Measurements from ENCODE around the gene ELOVL4.
A peak's percentile ranks its signal among the peaks of the same experiment; 100 is the strongest.

The ELOVL4 gene

GRCh38 chr6:79947191-79948186 is at the start of gene ELOVL4:
Gene ELOVL4 (minus strand): TSS chr6:79947553. CDS start chr6:79947279, 274 bp downstream.
- peak; percentile 34 for DNase-seq

GRCh38 chr6:79993911-79994309 is 46.6 kb upstream of the ELOVL4 start:
- no peak for DNase-seq

GRCh38 chr6:79993012-79993910 is 45.9 kb upstream of the ELOVL4 start:
- DNase-seq, result no peak

DNA sequence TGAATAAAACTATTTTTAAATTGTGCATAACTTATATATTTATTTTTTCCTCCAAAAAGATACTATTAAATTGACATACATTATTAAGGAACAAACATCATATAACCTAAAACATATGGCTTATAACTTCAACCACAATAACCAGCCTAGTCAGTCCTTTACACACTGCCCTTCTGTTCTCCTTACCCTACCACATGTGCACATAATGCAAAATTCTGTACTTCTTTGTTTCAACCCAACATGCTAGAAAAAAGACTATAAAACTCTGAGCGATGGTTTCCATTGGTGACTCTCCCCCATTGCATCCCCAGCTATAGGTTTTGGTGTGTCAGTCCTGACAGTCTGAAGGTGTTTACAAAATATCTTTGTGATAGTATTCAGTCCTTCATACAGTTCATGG is 42.3 kb upstream of the ELOVL4 start:
- no peak for DNase-seq

DNA sequence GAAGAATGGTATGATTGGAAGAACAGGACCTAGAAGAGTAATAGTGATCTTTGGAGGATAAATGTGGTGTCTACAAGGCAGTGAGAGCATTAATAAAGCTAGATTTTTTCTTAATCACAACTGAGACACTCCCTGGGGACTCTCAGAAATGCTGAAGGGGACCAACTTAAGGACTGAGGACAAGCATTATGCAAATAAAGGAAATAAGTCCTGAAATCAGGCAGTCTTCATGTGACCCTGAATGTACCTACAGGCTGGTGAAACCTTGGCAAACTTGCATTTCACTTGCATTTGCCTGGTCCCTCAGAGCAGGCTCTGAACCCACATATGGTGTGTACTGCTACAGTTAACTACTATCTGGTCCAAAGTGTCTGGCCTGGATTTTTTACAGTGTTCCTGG is 37.8 kb upstream of the ELOVL4 start:
- DNase-seq, result no peak

- DNase-seq, result no peak
These were observed 36.9 kb upstream of the ELOVL4 start for GRCh38 chr6:79984261-79984660.

- DNase-seq, result no peak
These were observed 34.3 kb upstream of the ELOVL4 start for GRCh38 chr6:79981652-79982051.

DNA sequence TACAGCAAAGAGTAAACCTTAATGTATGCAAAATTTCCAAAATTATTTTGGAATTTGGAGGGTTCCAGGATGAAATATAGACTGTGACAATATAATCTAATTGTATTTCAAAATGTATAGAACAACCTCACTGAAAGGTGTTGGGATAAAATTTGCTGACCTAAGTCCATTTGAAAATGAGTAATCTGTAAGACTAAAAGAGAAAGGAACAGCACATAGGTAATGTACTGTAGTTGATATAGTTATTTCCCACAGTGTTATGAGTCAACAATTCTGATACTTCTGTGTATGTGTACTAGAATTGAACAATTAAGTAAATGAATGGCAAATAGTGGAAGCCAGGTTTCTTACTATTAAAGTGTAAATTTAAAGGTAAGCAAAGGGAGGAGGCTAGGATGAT is 23.8 kb upstream of the ELOVL4 start:
- no peak for DNase-seq

GRCh38 chr6:79969784-79970183 is 22.4 kb upstream of the ELOVL4 start:
- no peak for DNase-seq

DNA sequence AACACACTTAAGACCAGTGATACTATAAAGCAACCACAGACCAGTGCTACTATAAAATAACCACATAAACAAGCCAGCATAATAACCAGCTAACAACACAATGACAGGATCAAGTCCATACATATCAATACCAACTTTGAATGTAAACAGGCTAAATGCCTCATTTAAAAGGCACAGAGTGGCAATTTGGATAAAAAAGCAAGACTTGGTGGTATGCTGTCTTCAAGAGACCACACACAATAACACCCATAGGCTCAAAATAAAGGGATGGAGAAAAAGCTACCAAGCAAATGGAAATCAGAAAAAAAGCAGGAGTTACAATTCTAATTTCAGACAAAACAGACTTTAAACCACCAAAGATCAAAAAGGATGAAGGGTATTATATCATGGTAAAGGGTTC is 19.8 kb upstream of the ELOVL4 start:
- no peak for DNase-seq

DNA sequence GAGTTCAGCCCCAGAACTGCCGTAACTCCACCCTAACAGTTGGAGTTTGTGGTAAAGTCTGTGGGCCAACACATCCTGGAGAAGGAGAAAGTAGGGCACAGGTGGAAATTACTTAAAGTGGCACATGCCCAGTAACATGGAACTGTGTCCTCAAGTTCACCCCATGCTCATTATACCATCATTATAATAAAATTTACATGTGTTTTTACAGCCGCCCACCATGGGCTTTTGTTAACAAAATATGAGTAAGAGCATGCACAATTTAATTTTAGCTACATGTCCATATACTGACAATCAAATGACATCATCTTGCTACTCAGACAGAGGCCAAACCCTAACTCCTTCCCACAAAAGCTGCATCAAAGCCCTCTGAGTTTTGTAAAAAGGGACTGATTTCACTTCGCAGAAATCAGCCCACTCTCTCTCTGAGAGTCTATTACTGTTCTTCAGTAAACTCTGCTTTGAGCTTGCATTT is 17.3 kb upstream of the ELOVL4 start:
- DNase-seq, result no peak

DNA sequence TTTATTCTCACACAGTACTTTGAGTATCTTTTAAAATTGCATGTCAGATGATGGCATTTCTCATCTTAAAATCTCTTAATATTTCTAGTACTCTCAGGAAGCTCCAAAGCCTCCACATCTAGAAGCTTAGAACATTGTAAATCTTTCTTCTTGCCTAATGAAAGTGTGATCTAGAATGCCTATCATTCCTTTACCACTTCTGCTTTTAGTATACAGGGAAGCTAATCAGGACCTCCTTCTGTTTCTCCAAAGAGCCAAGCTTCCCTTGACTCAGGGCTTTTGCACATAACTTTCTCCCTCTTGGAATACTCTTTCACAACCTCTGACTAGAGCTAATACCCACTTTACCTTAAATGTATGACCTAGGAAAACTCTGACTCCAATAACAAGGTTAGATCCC is 7.5 kb upstream of the ELOVL4 start:
- DNase-seq, result no peak

GRCh38 chr6:79949233-79949632 is 1.9 kb upstream of the ELOVL4 start:
- peak; percentile 13 for DNase-seq

DNA sequence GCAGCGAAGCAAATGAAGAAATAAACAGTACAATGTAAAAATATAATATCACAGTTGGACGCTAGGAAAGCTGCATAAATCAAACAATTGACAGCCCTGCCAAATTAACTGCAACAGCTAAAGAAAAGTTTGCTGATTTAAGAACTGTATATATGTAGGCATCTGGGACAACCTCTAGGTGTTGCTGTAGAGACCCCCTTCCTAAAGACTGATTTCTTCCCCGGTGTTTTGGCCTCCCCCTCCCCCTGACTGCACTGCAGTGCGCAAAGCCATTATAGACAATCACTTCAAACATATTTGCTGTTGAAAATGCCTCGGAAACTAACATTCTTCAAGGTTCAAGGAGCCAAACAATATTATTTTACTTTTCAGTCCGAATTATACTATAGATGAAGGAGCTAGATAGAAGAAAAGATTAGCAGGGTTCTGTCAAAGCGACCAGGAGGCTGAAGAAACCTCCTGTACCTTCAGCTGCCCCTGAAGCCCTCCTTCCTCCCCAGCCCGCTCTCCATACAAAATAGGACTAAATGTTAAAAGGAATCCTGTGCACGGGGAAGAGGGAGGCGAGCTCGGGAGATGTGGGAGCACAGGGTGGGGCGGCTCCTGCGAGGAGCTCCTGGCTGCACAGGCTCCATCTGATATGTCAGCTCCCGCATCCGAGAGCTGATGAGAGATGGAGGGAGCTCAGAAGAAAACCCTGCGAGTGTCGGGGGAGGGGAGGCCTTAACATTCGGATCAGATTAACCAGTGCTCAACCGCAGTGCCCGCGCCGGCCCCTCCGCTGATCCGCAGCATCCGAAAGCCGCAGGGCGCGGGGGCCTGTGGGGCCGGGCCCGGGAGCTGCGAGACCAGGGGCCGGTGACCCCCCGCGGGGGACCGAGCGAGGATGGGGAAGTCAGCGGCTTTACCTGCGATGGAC is 822 bp downstream of the ELOVL4 start:
- peak; percentile 9 for DNase-seq

DNA sequence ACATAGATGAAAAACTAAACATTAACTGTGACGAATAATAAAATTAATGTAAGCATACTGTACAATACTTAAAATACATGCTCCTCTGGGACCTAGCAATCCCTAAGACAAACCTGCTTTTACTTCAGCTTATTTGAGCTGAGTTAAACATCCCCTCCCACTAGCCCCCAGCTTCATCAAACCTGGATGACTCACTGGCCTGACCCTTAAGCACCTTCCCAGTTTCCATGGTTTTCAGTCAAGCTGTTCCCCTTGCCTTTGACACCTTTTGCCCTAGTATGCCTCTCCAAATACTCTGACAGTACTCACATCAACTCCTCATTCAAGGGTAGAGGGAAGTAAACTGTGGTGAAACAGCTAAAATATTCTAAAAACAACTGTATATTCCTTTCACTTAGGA is 4.2 kb downstream of the ELOVL4 start:
- DNase-seq, result no peak

- no peak for DNase-seq
These were observed 5.7 kb downstream of the ELOVL4 start for GRCh38 chr6:79941489-79942151.

DNA sequence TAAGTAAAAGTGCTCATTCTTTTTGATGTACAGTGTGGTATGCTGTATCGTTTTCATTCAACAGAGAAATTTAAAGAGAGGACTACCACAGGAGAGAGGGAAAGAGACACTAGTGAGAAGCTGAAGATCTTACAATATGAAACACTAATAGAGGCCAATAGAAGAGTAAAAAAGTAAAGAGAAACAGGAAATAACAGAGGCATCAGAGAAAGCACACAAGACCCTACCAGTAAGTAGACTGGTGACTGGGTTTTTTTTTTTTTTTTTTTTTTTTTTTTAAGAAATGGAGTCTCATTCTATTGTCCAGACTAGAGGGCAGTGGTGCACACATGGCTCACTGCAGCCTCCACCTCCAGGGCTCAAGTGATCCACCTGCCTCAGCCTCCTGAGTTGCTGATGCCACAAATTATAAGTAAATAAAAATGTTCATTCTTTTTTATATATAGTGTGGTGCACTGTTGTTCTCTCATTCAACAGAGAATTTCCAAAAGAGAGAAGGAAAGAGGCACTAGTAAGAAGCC is 18.8 kb downstream of the ELOVL4 start:
- no peak for DNase-seq

DNA sequence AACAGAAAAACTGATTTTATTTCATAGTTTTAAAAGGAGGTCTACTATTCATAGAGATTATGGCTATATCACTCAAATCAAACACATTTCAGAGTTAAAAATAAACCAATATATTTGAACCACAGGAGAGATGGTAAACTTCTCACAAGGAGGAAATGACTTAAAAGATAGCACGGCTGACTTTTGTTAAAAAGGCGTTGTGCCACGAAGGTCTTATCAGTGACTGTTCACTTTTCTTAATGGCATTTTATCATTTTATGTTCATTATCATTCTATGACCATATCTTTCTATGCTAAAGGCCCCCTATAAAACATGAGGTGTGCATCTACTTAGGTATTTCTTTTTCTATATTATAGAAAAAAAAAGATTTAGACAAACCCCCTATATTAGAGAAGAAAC is 19.6 kb downstream of the ELOVL4 start:
- no peak for DNase-seq

DNA sequence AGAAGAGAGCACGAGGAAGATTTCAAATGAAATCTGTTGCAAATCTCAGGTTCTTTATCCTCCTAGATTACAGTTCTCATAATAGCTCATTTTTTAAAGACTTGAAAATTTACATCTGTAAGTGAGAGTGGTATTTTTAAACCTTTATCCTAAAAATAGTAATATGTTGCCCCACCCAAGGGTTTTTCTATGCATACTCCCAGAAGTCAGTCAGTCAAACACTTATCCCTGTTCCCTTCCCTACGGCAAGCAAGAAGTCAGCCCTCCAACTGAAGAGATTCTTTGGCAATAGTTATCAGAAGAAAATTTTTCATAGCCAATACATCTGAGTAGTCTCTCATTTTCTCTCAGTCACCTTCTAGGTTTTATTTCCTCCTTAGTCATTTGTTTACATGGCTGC is 24.1 kb downstream of the ELOVL4 start:
- DNase-seq, result no peak

- DNase-seq, result no peak
These were observed 25.3 kb downstream of the ELOVL4 start for GRCh38 chr6:79922018-79922417.

GRCh38 chr6:79913369-79913768 is 34.0 kb downstream of the ELOVL4 start:
- no peak for DNase-seq

DNA sequence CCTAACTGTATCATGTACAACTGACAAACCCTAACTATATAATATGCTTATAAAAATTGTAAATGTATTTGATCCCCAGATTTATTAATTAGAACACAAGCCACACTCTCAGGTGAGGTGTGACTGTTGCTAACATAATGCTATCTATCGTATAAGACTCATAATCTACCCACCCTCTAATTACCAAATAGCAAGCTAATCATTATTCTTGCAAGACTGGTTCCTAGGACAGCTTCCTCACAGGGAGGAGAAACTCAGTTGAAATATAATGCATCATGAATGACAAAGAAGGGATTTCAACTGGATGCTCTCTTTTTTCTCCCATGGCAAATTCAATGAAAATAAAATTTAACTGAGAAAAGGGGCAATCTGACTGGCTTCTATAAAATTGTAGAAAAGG is 35.4 kb downstream of the ELOVL4 start:
- DNase-seq, result no peak

Measured in amniotic stem cell (primary cell).